ENCODE results near the gene RMND1.

RMND1 gene

DNA sequence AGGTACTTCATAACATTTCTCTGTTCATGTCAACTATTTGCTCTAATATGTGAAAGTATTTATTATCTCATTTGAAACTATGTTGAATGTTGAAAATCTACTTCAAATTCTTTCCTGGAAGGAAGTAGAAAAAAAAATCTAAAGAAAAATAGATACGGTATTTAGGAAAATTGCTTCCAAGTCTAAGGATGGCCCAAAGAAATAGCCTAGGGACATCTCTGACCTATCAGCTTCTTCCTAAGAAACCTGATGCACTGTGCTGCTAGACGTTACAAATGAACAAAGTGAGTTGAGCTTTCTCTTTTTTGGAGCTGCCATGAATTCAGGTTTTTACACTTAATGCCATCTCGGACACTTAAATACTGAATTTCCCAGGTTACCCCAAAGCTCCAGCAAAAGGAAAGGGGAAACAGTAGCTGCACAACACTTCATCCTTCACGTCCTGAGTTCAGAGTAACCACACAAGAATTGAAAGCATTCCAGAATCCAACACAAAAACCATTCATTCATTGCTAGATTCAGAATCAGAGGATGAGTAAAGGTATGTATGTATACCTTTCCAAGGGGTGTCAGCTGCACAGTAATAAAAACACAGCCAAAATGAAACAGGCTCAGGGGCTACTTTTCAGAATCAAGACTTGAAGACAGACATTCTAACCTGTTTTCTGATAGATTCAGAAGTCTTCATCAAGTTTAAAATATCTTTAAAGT lies 7.9 kb downstream of the RMND1 start:
- H3K4me1 Mint-ChIP-seq, result peaks cover 11 to 27% of the 10 kb centered on the region in 2 donors

DNA sequence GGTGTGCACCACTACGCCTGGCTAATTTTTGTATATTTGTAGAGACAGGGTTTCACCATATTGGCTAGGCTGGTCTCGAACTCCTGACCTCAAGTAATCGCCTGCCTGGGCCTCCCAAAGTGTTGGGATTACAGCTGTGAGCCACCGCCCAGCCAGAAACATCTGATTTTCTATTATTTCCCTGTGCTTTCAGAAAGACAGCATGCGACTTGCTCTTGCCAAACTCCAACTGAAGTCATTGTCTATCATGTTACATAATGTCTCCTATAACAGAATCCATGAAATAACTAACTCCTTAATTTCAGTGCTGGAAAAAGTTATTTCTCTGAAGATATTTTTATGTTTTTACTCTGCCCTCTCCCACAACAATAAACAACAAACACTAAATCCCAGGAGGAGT lies 8.5 kb downstream of the RMND1 start:
- peaks cover 4 to 16% of the 10 kb centered on the region in 2 donors for H3K36me3 Mint-ChIP-seq
- ATAC-seq (replicated peaks), result no peak
- no peak for DNase-seq
- peaks cover 11 to 29% of the 10 kb centered on the region in 2 donors for H3K4me1 Mint-ChIP-seq
- no peaks in the 10 kb centered on the region for H3K27me3 Mint-ChIP-seq
- H3K4me3 Mint-ChIP-seq, result no peak overlapping the region
- no peaks in the 10 kb centered on the region for H3K9me3 Mint-ChIP-seq
- H3K27ac Mint-ChIP-seq, result no peak overlapping the region

More for the DNA sequence above, 7.9 kb downstream of the RMND1 start:
- no peaks in the 10 kb centered on the region for H3K27me3 Mint-ChIP-seq
- H3K27ac Mint-ChIP-seq, result no peak overlapping the region
- H3K4me3 Mint-ChIP-seq, result no peak overlapping the region
- no peaks in the 10 kb centered on the region for H3K9me3 Mint-ChIP-seq
- H3K36me3 Mint-ChIP-seq, result peaks cover 4 to 16% of the 10 kb centered on the region in 2 donors
- ATAC-seq (replicated peaks), result no peak
- DNase-seq, result no peak

DNA sequence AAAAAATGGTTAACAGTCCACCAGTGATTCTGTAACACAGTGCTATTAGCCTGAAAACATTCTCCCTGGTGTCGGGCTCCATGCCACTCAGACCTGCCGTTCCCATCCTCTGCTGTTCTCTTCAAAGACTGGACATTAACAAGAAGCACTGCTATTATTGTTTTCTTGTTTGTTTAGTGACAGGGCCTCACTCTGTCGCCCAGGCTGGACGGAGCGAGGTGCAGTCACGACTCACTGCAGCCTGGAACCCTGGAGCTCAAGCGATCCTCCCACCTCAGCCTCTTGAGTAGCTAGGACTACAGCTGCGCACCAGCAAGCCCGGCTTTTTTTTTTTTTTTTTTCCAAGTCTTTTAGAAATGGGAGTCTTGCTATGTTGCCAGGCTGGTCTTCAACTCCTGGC lies 9.6 kb downstream of the RMND1 start:
- H3K36me3 Mint-ChIP-seq, result peaks cover 9 to 20% of the 10 kb centered on the region in 2 donors
- no peak overlapping the region for H3K27ac Mint-ChIP-seq
- ATAC-seq (replicated peaks) (no peak), DNase-seq (no peak)
- no peaks in the 10 kb centered on the region for H3K9me3 Mint-ChIP-seq
- no peak overlapping the region for H3K4me3 Mint-ChIP-seq
- H3K4me1 Mint-ChIP-seq, result peaks cover 13 to 32% of the 10 kb centered on the region in 2 donors
- H3K27me3 Mint-ChIP-seq, result no peaks in the 10 kb centered on the region

DNA sequence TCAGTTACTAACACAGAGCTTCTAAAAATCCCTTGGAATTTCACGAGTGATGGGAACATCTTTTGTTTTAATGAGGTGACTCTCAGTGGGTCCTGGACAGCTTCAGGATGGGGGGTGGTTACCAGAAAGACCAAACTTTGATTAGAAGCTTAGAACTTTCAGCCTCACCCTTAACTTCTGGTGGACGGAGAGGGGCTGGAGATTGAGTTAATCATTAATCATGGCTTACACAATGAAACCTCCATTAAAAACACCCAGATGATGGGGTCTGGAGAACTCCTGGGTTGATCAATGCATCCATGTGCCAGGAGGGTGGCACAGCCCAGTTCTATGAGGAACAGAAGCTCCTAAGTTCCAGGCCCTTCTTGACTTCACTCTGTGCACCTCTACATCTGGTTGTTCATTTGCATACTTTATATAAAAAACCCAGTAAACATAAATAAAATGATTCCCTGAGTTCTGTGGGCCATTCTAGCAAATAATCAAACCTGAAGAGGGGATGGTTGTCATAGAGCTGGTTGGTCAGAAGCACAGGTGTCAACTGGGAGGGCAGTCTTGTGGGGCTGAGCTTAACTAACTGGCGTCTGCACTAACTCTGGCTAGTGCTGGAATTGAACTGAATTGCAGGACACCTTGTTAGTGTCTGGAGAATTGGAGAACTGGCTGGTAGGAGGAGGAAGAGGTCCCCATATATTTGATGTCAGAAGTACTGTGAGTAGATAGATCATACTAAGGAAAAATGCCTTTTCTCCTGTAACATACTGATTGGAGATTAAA lies 10.3 kb downstream of the RMND1 start:
- no peaks in the 10 kb centered on the region for H3K27me3 Mint-ChIP-seq
- H3K27ac Mint-ChIP-seq, result no peak overlapping the region
- no peak overlapping the region for H3K4me3 Mint-ChIP-seq
- DNase-seq (no peak), ATAC-seq (replicated peaks) (no peak)
- peaks cover 13 to 28% of the 10 kb centered on the region in 2 donors for H3K4me1 Mint-ChIP-seq
- peaks cover 10 to 22% of the 10 kb centered on the region in 2 donors for H3K36me3 Mint-ChIP-seq
- no peaks in the 10 kb centered on the region for H3K9me3 Mint-ChIP-seq

DNA sequence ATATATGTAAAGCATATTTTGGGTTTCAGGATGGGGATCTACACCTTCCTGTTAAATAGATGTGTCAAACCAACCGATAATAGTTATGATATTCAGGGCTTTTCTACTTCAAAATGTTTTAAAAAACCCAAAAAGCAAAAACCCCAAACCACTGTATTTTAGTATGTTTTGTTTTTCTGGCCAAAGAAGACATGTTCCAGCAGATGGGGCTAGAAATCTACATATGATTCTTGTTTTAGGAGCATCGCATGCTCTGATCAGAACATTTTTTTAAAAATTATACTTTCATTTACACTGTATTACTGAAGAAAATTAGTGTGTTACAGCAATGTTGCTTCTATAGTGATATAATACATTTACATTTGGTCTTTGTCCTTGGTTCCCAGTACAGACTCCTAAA lies 11.0 kb downstream of the RMND1 start:
- DNase-seq (no peak), ATAC-seq (replicated peaks) (no peak)
- H3K36me3 Mint-ChIP-seq, result peaks cover 15 to 27% of the 10 kb centered on the region in 2 donors
- no peak overlapping the region for H3K27ac Mint-ChIP-seq
- H3K4me3 Mint-ChIP-seq, result no peak overlapping the region
- H3K9me3 Mint-ChIP-seq, result no peaks in the 10 kb centered on the region
- peaks cover 13 to 28% of the 10 kb centered on the region in 2 donors for H3K4me1 Mint-ChIP-seq
- no peaks in the 10 kb centered on the region for H3K27me3 Mint-ChIP-seq

DNA sequence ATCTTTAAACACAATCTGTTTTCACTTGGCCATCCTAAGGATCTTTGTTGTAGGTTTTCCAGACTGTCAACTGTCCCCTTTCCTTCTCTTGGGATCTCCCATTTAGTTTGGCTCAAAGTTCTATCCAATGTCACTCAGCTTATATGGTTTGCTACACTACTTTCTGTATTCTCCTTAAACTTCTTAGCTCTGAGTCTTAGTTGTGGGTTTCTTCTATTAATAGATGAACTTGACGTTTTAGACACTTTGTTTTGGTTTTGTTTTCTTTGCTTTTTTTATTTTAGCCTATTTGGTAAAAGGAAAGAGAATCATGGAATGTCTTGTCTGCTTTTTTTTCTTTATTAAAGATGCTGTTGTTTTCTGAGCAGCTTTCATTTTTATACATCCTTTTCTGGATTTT lies 11.4 kb downstream of the RMND1 start:
- no peak for DNase-seq
- Mint-ChIP-seq H3K27me3 (no peaks in the 10 kb centered on the region), H3K9me3 (no peaks in the 10 kb centered on the region), H3K4me1 (peaks cover 13 to 28% of the 10 kb centered on the region in 2 donors), H3K4me3 (no peak overlapping the region), H3K36me3 (peaks cover 15 to 27% of the 10 kb centered on the region in 2 donors), H3K27ac (no peak overlapping the region)
- no peak for ATAC-seq (replicated peaks)

DNA sequence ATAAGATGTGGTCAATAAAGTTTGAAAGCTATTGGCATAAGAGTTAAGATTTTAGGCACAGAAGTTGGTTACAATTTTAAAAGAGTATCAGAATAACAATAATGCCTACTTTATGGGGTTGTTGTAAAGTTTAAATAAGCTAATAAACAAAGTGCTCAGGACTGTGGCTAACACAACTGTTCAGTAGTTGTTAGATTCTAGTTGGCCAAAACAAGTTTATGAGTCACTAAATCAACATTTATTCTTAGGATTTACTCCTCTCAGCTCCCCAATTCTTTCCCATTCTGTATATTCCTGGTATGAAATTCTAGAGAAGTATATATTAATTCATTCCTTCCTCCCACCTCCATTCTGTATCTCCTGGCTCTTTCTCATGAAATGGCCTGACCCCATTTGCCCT lies 14.5 kb downstream of the RMND1 start:
- Mint-ChIP-seq H3K4me3 (no peak overlapping the region), H3K9me3 (no peaks in the 10 kb centered on the region), H3K27me3 (no peaks in the 10 kb centered on the region), H3K36me3 (peaks cover 14 to 28% of the 10 kb centered on the region in 2 donors), H3K27ac (no peak overlapping the region), H3K4me1 (peaks cover 13 to 28% of the 10 kb centered on the region in 2 donors)
- ATAC-seq (replicated peaks) (no peak), DNase-seq (no peak)

DNA sequence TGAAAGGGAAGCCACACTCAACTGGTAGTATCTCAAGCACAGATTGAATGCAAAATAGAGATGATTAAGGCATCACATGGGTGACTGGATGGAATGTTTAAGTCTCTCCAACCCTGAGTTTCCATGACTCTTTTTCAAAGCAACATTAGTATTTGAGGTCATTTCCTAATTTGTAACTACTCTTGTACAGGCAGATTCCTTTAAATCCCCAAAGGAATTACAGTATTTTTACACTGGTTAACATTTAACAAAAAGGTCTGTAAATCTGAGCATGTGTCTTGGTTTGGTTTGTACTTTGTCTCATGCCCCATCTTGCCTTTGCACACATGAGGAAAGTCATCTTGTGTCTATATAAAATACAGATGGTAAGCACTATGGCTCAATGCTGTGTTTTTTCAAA lies 15.1 kb downstream of the RMND1 start:
- H3K27me3 Mint-ChIP-seq, result no peaks in the 10 kb centered on the region
- H3K4me1 Mint-ChIP-seq, result peaks cover 12 to 26% of the 10 kb centered on the region in 2 donors
- H3K36me3 Mint-ChIP-seq, result peaks cover 14 to 29% of the 10 kb centered on the region in 2 donors
- H3K4me3 Mint-ChIP-seq, result no peak overlapping the region
- DNase-seq (no peak), ATAC-seq (replicated peaks) (no peak)
- H3K9me3 Mint-ChIP-seq, result no peaks in the 10 kb centered on the region
- no peak overlapping the region for H3K27ac Mint-ChIP-seq

DNA sequence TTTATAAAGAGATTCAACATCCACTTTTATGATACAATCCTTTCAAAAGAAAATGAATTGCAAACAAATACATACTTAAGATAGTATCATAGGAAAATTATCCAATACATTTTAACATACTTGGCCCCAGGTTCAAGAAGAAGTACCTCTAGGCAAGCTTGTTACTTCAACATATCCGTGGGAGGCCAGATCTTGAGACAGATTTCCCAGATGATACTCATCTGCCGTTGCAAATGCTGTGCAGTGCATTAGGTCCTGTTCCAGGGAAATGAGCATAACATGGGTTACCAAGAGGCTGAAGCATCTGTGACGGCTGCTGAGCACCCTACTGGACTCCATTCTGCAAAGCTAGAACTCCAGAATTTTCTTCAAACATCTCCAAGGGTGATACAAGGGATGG lies 15.6 kb downstream of the RMND1 start:
- Mint-ChIP-seq H3K27ac (no peak overlapping the region), H3K27me3 (no peaks in the 10 kb centered on the region), H3K4me3 (no peak overlapping the region), H3K9me3 (no peaks in the 10 kb centered on the region), H3K4me1 (peaks cover 10 to 21% of the 10 kb centered on the region in 2 donors), H3K36me3 (peaks cover 15 to 28% of the 10 kb centered on the region in 2 donors)
- no peak for DNase-seq
- no peak for ATAC-seq (replicated peaks)

DNA sequence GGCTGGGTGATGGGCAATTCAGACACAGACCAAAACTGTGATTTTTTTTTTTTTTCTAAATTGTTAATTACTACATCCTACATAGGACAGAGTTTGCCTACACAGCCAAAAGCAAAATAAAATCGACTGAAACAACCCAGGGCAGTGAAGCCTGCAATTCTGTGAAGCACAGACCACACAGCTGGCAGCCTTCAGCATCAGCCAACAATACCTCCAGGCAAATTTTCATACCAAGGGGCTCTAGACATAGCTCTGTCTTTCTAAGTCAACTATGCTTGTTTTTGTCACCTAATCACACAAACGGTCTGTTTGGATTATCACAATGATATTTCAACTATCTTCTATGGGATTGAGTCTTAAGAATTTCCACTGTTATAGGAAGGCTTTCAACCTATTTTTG lies 17.6 kb downstream of the RMND1 start:
- Mint-ChIP-seq H3K4me1 (peaks cover 7 to 15% of the 10 kb centered on the region in 2 donors), H3K9me3 (no peaks in the 10 kb centered on the region), H3K36me3 (peaks cover 25 to 41% of the 10 kb centered on the region in 2 donors), H3K27ac (no peak overlapping the region), H3K27me3 (no peaks in the 10 kb centered on the region), H3K4me3 (no peak overlapping the region)
- no peak for ATAC-seq (replicated peaks)
- DNase-seq, result no peak

DNA sequence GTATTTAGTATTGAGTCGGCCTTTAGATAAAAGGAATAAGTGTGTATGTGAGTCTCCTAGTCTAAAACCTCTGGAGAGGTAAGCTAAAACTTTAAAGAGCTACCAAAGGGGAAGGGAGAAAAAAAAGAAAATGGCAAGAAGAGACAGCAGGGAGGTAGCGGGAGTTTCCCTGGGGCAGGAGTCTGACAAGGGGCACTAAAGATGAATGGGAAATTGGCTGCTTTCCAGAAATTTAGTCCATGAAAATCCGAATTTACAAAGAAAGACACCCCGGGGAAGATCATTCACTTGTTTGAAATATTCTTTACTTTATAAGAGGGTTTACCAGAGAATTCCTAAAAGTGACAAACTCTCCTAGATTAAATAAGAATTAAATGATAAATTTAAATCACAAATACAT lies 19.3 kb downstream of the RMND1 start:
- H3K27me3 Mint-ChIP-seq, result no peaks in the 10 kb centered on the region

DNA sequence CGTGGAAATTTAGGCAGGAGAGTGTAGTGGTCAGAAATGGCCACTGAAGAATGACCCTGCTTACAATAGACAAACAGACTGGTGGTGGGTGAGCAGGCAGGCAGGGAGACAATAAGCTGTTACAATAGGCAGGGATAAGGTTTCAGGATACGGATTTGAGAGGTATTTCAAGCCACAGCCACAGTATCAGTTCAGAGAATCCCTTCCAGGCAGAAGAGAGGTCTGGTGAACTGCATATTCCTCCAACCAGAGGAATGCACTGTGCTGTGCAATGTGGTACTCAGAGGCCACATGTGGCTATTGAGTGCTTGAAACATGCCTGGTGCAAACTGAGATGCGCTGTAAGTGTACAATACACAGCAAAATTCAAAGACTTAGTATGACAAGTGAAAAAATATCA lies 20.6 kb downstream of the RMND1 start:
- no peak for ATAC-seq (replicated peaks)
- Mint-ChIP-seq H3K36me3 (peaks cover 24 to 41% of the 10 kb centered on the region in 2 donors), H3K9me3 (no peaks in the 10 kb centered on the region), H3K27me3 (no peaks in the 10 kb centered on the region), H3K4me1 (no peaks in the 10 kb centered on the region), H3K27ac (no peak overlapping the region), H3K4me3 (no peak overlapping the region)
- no peak for DNase-seq

More for the DNA sequence above, 19.3 kb downstream of the RMND1 start:
- ATAC-seq (replicated peaks), result no peak
- Mint-ChIP-seq H3K4me3 (no peak overlapping the region), H3K36me3 (peaks cover 23 to 41% of the 10 kb centered on the region in 2 donors), H3K4me1 (peaks cover 2 to 4% of the 10 kb centered on the region in 2 donors), H3K27ac (no peak overlapping the region), H3K9me3 (no peaks in the 10 kb centered on the region)
- DNase-seq, result no peak

DNA sequence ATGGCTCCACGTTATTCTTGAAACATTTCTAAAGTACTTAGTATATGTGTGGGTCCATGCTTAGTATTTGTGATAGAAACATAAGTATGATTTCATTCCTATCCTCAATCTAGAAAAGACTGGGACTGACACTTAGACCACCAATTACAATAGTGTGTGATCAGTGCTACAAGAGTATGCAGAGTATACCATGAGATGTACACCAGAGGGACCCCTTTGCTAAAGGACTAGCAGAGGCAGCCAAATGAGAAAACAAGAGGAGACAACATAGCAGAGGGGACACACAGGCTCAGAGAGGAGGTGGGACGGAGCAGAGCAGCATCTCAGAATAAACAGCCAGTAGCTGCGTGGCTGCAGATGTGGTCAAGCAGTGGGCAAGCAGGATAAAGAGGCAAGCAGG lies 21.0 kb downstream of the RMND1 start:
- Mint-ChIP-seq H3K4me1 (no peaks in the 10 kb centered on the region), H3K9me3 (no peaks in the 10 kb centered on the region), H3K27me3 (no peaks in the 10 kb centered on the region), H3K27ac (no peak overlapping the region), H3K4me3 (no peak overlapping the region), H3K36me3 (peaks cover 27 to 44% of the 10 kb centered on the region in 2 donors)
- DNase-seq, result no peak
- no peak for ATAC-seq (replicated peaks)

DNA sequence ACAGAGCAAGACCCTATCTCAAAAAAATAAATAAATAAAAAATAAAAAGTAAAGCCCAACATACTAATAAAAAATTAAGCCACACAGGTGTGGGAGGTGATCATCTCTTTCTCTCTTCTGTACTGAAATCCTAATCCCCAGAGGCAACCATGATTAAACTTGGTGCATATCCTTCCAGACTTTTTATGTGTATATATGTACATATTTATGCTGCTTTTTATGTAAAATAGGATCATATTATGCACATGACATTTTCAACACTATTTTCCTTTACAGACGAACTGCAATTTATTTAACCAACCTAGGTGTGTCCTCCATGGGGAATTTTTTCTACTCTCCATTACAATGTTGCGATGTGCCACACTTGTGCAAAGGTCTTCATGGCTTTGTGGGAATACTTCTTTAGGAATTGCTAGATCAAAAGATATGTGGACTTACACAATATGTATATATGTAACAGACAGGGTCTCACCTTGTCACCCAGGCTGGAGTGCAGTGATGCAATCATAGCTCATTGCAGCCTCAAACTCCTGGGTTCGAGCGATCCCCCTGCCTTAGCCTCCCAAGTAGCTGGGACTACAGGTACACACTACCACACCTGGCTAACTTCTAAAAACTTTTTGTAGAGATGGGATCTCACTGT lies 23.7 kb downstream of the RMND1 start:
- no peak for DNase-seq
- Mint-ChIP-seq H3K4me1 (no peaks in the 10 kb centered on the region), H3K27me3 (no peaks in the 10 kb centered on the region), H3K9me3 (no peaks in the 10 kb centered on the region), H3K27ac (no peak overlapping the region), H3K4me3 (no peak overlapping the region), H3K36me3 (peaks cover 37 to 55% of the 10 kb centered on the region in 2 donors)
- ATAC-seq (replicated peaks), result no peak
